ENCODE measurements around the gene SENP6.
"Not testable (repeated sequence)": the region's sequence is repeated elsewhere in the genome, so short reads cannot be mapped to it uniquely, and the experiment has no call there.

SENP6 gene

GRCh38 chr6:75601304-75602245 is at the start of gene SENP6:
Gene SENP6 (plus strand): TSS chr6:75601880. CDS start chr6:75602525, 645 bp downstream.
- DNase-seq = peak; percentile 83

- DNase-seq = no peak
Observed at GRCh38 chr6:75556240-75556639, 45.4 kb upstream of the SENP6 start.

- DNase-seq = no peak
Observed at GRCh38 chr6:75557068-75557467, 44.6 kb upstream of the SENP6 start.

GRCh38 chr6:75563032-75563431 is 38.6 kb upstream of the SENP6 start:
- DNase-seq = no peak

- no peak for DNase-seq
Observed at GRCh38 chr6:75566137-75566767, 35.4 kb upstream of the SENP6 start.

- no peak for DNase-seq
Observed at GRCh38 chr6:75568100-75568499, 33.6 kb upstream of the SENP6 start.

GRCh38 chr6:75568965-75569364 is 32.7 kb upstream of the SENP6 start:
- DNase-seq = no peak

GRCh38 chr6:75570671-75571070 is 31.0 kb upstream of the SENP6 start:
- DNase-seq = not testable (repeated sequence)

- DNase-seq = no peak
Observed at GRCh38 chr6:75572072-75572471, 29.6 kb upstream of the SENP6 start.

- no peak for DNase-seq
Observed at GRCh38 chr6:75579951-75580350, 21.7 kb upstream of the SENP6 start.

GRCh38 chr6:75581231-75581630 is 20.4 kb upstream of the SENP6 start:
- DNase-seq = no peak

GRCh38 chr6:75584552-75584951 is 17.1 kb upstream of the SENP6 start:
- not testable (repeated sequence) for DNase-seq

GRCh38 chr6:75588948-75589347 is 12.7 kb upstream of the SENP6 start:
- no peak for DNase-seq

GRCh38 chr6:75590370-75590769 is 11.3 kb upstream of the SENP6 start:
- no peak for DNase-seq

- DNase-seq = not testable (repeated sequence)
Observed at GRCh38 chr6:75596380-75596779, 5.3 kb upstream of the SENP6 start.

- DNase-seq = no peak
Observed at GRCh38 chr6:75600768-75601167, 912 bp upstream of the SENP6 start.

- DNase-seq = peak; percentile 77
Observed at GRCh38 chr6:75602246-75603105, 796 bp downstream of the SENP6 start.

- no peak for DNase-seq
Observed at GRCh38 chr6:75603106-75603420, 1.4 kb downstream of the SENP6 start.

- DNase-seq = no peak
Observed at GRCh38 chr6:75604294-75604693, 2.6 kb downstream of the SENP6 start.

- no peak for DNase-seq
Observed at GRCh38 chr6:75605635-75606034, 4.0 kb downstream of the SENP6 start.

GRCh38 chr6:75608304-75608703 is 6.6 kb downstream of the SENP6 start:
- DNase-seq = no peak

- DNase-seq = no peak
Observed at GRCh38 chr6:75608956-75609533, 7.4 kb downstream of the SENP6 start.
